Omental fat pad (tissue), 4 donors: ENCODE measurements around the gene ZNF407. TPM values are rescaled to one million over a fixed set of nuclear protein-coding genes. Genes with fewer than 3 reads are reported as not detected.

ENCODE experiments used
- ATAC-seq: fragments of 150-250 bp; one replicate; pipeline ENCODE4 v1.9.1; 2016; ENCODE audit warnings: mild to moderate bottlenecking, moderate library complexity; ENCODE audit not compliant: low FRiP score
- DNase-seq: peaks from one replicate; pipeline ENCODE4 v3.0.0-alpha.2; 2019; ENCODE audit warnings: low spot score
- total RNA-seq, 4 donors: library from RNA; depleted of rRNA; stranded (reverse); fragments of >200 nt; gene quantifications; one replicate each; pipeline ENCODE4 v1.1.0, GENCODE V29; 2016
- TF ChIP-seq, protein P1 (sequence below), 3 donors: fragments of 450-650 bp; IDR thresholded peaks; one replicate each; pipeline ENCODE4 v1.5.1; 2016 to 2017; ENCODE audit warnings: antibody characterized with exemption in 3 of 3, mild to moderate bottlenecking in 3 of 3, moderate library complexity in 2 of 3

ZNF407 gene
- total RNA-seq, 4 donors from 2014 or later, result 13.4 to 26.7 (median 19.7) TPM

DNA sequence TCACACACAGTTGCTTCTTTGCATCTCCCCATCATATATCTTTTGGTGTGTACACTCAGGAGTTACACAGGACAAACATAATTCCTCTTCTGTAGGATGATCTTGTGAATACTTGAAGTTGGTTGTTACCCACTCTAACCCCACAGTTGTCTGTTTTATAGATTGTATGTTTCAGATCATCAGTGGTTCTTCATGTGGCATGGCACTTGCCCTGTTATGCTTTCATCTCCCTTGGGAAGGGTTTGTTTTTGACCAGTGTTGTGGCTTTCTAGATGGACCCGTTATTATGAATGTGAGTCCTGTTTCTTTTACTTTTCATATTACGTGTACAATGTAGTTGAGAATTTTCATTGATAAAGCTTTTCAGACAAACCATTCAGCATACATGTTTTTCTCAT is 82.0 kb downstream of the ZNF407 start:
- DNase-seq, result no peak
- TF ChIP-seq, protein P1, sequence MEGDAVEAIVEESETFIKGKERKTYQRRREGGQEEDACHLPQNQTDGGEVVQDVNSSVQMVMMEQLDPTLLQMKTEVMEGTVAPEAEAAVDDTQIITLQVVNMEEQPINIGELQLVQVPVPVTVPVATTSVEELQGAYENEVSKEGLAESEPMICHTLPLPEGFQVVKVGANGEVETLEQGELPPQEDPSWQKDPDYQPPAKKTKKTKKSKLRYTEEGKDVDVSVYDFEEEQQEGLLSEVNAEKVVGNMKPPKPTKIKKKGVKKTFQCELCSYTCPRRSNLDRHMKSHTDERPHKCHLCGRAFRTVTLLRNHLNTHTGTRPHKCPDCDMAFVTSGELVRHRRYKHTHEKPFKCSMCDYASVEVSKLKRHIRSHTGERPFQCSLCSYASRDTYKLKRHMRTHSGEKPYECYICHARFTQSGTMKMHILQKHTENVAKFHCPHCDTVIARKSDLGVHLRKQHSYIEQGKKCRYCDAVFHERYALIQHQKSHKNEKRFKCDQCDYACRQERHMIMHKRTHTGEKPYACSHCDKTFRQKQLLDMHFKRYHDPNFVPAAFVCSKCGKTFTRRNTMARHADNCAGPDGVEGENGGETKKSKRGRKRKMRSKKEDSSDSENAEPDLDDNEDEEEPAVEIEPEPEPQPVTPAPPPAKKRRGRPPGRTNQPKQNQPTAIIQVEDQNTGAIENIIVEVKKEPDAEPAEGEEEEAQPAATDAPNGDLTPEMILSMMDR (IDR thresholded peaks at IDR 0.05), result no peak
- no peak for ATAC-seq

DNA sequence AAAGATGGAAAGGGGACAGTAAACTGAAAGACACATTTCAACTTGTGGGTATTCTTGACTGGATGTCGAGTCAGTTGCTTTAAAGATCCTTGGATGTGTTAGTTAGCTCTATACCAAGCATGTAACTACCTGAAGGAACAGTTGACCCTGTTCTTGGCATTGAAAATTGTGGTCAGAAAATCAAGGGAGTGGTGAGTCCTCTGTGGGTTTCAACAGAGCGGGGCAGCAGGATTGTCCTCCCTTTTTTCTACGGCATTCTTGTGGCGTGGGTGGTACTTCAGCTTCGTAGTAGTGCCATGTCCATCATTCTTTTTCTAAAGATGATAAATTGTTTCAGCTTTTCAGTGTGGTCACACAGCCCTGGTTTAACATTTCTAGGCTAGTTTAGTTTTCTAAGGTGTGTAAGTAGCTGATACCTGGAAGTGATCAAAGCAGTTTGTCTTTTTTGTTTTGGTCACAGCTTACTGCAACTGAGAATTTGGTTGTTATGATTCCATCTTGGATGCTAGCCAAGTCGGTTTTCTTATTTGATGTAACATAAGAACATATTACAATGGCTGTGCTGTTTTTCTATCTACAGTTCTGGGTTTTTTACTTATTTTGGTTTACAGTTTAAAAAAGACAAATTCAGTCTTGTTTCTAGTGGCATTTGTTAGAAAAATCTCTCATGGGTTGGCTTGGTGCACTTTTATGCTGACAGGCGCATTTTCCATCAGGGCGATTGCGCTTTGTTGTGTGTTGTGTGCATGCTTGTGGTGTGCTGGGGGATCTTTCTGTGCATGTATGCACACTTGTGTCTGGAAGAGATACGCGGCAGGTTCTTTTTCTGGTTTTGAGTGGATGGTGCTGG is 84.7 kb downstream of the ZNF407 start:
- ATAC-seq (no peak), DNase-seq (no peak)
- TF ChIP-seq, protein P1 (IDR thresholded peaks at IDR 0.05), result no peak

DNA sequence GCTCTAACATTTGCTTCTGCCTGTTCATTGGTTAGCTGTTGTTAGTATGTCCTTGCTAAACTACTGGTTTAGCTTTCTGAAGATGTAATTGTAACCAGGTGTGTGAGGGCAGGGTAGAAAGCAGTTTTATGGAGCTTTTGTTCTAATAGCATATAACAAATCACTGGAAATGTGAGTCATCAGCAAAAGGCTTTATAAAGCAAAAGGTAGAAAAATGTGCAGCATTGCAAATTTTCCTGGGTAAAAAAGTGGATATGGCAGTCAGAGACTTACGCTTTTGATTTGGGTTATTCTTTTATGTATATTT is 85.3 kb downstream of the ZNF407 start:
- ATAC-seq, result no peak

DNA sequence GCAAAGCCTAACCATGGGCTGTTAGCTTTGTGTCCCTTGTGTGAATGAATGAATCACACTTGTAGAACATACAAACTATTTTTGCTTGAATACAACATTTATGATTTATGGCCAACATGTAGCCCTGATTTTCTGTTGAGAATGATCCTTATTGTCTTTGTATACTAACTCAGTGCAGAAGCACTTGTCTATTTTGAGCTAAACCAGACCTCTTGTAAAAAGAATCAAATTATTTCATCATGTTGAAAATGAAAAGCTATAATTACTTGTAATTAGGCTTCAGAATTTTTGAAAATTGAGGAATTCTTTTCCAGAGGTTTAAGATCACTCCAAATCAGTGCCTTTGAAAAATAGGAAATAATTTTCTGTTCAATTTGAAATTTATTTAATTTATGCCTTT is 85.9 kb downstream of the ZNF407 start:
- no peak for ATAC-seq
- TF ChIP-seq, protein P1 (IDR thresholded peaks at IDR 0.05), result no peak
- DNase-seq, result no peak

More for the DNA sequence above, 85.3 kb downstream of the ZNF407 start:
- TF ChIP-seq, protein P1 (IDR thresholded peaks at IDR 0.05), result no peak
- DNase-seq, result no peak

DNA sequence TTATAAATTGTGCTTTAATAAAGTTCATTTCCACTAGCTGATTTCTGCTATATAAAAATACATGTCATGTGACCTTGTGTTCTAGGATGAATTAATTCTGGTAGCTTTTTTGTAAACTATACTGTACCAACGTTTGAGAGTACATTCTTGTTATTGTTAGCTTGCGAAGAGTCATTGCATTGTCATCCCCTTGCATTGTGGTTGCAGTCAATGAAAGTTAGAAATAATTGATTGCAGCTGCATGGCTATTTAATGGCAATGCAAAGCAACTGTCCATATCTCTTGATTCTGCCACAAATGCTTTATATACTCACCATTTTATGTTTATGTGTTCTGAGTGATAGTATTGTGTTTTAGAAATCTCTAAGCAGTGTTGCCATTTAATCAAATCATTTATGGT is 91.6 kb downstream of the ZNF407 start:
- DNase-seq (no peak), ATAC-seq (no peak)
- TF ChIP-seq, protein P1 (IDR thresholded peaks at IDR 0.05), result no peak

DNA sequence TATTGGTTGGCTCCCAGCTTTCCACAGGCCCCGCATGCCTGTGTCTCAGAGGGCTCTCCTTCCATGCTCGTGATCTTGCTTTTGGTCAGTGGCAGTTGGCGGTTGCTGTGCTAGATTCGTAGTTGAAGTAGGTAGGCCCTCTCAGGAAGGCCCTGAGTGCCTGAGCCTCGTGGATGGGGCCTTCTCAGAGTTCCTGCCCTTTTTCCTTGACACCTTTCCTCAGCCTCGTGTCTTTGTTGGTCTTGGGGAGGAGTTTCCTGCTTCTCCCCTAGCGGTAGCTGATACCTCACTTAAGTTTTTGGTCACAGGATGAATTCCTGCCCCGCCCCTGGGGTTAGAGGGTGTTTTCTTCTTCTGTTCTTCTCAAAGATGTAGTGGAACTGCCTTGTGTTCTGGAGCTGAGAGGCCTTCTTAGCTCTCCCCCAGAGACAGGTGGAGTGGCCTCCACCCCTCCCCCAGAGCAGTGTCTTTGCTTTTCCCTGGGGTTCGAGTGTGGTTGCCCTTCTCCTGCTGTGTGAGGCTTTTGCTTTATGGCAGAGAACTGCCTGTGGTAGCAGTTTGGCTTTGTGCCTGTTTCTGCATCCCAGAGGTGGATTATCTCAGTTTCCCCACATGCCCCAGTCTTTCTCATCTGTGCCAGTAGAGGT is 94.8 kb downstream of the ZNF407 start:
- ATAC-seq, result no peak
- DNase-seq, result no peak
- TF ChIP-seq, protein P1 (IDR thresholded peaks at IDR 0.05), result no peak

DNA sequence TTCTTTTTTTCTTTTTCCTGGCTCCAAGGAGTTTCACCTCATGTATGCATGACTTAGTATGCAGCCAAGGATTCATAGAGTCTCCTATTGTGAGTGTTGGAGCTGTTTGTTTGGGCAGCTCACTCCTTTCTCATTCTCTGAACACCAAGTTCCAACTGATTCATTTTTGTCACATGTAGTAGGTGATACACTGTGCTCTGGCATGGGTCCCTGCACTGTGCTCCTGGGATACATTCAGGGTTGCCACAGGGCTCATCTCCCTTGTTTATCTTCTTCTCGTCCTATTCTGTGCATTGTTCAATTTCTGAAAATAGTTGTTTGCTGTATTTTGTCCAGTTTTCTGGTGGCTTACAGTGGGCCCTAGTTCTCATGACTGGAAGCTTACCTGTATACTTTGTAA is 96.8 kb downstream of the ZNF407 start:
- TF ChIP-seq, protein P1 (IDR thresholded peaks at IDR 0.05), result no peak
- DNase-seq (no peak), ATAC-seq (no peak)
